Lower leg skin (tissue), 3 donors: ENCODE results near the gene CXCL14.

ENCODE experiments used
- POLR2A ChIP-seq, 2 donors: fragments of 450-650 bp; IDR thresholded peaks; one replicate each; pipeline ENCODE4 v1.6.1; 2016 to 2017; ENCODE audit warnings: antibody characterized with exemption in 2 of 2, mild to moderate bottlenecking in 1 of 2, moderate library complexity in 1 of 2
- TF ChIP-seq, protein P1 (sequence below), 3 donors: fragments of 450-650 bp; IDR thresholded peaks; one replicate each; pipeline ENCODE4 v1.5.1; 2016; ENCODE audit warnings: antibody characterized with exemption in 3 of 3, mild to moderate bottlenecking in 3 of 3, moderate library complexity in 2 of 3

- TF ChIP-seq, protein P1, sequence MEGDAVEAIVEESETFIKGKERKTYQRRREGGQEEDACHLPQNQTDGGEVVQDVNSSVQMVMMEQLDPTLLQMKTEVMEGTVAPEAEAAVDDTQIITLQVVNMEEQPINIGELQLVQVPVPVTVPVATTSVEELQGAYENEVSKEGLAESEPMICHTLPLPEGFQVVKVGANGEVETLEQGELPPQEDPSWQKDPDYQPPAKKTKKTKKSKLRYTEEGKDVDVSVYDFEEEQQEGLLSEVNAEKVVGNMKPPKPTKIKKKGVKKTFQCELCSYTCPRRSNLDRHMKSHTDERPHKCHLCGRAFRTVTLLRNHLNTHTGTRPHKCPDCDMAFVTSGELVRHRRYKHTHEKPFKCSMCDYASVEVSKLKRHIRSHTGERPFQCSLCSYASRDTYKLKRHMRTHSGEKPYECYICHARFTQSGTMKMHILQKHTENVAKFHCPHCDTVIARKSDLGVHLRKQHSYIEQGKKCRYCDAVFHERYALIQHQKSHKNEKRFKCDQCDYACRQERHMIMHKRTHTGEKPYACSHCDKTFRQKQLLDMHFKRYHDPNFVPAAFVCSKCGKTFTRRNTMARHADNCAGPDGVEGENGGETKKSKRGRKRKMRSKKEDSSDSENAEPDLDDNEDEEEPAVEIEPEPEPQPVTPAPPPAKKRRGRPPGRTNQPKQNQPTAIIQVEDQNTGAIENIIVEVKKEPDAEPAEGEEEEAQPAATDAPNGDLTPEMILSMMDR (IDR thresholded peaks at IDR 0.05): no peak
- TF ChIP-seq POLR2A (IDR thresholded peaks at IDR 0.05): no peak
Measured at GRCh38 chr5:135615171-135615570, 36.4 kb upstream of the CXCL14 start.
